ENCODE measurements around the gene LGALSL.
"Not testable (repeated sequence)": the region's sequence is repeated elsewhere in the genome, so short reads cannot be mapped to it uniquely, and the experiment has no call there.

LGALSL gene

DNA sequence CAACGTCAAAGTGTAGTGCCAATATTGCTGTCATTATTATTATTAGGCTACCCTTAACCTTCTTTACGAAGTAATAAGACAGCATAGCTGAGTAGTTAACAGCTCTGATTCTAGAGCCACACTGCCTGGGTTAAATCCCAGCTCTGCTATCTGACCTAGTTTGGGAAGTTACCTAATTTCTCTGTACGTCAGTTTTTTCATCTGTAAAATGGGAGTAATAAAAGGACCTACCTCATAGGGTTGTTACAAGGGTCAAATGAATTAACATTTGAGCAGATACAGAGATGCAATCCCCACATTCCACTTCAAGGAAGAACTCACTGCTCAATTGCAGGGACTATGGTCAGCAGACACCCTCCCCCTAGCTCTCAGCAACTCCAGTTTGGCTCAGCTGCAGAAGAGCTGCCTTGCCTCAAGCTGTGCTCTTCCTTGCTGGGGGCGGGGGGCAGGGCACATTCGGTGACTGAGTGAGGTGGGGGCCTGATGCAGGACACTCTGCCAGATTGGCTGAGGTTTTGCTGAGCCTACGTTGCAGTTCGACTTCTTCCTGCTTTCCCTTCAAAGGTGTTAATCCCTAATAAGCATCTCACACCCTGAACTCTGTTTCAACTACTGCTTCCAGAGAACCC is 11.0 kb upstream of the LGALSL start:
- no peak for DNase-seq

DNA sequence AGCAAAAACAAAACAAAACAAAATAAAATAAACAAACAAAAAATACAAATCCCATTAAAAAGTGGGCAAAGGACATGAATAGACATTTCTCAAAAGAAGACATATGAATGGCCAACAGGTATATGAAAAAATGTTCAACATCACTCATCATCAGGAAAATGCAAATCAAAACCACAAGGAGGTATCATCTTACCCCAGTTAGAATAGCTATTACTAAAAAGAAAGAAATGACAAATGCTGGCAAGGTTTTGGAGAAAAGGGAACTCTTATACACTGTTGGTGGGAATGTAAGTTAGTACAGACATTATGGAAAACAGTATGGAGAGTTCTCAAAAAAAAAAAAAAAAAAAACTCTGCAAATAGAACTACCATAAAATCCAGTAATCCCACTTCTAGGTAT is 8.0 kb upstream of the LGALSL start:
- not testable (repeated sequence) for DNase-seq

DNA sequence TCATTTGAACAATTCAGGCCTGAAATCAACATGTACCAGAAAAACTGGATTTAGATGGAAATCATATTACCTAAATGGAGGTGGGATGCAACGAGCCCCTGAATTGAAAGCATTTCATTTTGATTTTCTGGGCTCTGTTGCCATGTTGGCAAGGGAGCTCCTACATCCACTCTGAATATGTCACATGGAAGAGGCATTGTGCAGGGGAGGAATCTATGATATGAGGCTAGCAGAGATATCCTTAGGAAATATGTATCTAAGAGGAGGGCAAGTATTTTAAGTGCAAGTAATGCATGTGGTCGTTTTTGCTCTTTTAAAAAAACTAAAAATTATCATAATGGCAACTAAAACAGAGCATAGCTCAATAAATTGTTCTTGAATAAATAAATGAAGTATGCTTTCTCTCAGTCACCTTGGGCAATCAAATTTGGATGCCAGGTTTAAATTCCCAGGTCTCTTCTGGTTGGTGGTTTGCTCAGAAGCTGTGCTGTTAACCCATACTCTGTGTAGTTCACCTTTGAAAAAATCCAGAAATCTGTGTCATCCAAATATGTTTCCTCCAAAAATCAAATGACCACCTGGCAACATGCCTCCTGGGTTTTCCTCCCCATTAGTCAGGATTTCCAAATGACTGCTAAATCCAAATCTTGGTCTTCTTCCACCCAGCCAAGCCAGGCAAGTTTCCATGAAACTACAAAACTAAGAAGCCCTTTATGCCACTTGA is 6.5 kb upstream of the LGALSL start:
- no peak for DNase-seq

DNA sequence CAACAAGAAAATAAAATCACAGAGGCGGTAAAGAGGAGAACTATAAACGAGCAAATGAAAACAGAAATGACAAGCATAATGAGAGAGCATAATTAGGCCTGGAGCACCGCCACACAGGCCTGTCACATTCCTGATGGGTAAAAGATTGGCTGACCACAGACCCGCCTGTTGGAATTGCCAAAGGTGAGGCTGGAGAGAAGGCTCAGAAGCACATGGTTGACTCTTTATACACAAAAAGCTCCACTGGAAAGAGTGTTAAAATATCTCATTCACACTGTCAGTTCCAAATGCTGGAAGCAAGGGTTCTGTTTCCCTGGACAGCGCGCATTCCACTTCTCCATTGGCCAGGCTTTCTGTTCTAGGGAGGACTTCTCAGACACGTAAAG is 5.9 kb upstream of the LGALSL start:
- DNase-seq: no peak

DNA sequence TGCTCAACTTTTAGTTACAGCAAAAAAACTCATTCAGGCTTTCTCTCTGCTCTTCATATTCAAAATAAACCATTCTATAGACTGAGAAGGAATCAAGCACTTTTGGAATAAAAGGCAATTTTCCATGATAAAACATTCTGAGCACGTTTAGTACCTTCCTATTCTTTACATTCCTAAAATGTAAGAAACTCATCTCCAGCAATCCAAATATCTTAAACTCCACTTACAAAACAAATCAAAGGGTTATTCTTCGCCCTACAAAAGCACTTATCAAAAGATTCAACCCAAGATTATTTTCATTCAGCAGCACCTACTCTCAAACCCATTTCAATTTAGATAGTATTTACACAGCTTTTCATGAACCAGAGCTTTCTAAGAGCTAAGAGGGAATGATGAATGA is 2.9 kb upstream of the LGALSL start:
- no peak for DNase-seq

DNA sequence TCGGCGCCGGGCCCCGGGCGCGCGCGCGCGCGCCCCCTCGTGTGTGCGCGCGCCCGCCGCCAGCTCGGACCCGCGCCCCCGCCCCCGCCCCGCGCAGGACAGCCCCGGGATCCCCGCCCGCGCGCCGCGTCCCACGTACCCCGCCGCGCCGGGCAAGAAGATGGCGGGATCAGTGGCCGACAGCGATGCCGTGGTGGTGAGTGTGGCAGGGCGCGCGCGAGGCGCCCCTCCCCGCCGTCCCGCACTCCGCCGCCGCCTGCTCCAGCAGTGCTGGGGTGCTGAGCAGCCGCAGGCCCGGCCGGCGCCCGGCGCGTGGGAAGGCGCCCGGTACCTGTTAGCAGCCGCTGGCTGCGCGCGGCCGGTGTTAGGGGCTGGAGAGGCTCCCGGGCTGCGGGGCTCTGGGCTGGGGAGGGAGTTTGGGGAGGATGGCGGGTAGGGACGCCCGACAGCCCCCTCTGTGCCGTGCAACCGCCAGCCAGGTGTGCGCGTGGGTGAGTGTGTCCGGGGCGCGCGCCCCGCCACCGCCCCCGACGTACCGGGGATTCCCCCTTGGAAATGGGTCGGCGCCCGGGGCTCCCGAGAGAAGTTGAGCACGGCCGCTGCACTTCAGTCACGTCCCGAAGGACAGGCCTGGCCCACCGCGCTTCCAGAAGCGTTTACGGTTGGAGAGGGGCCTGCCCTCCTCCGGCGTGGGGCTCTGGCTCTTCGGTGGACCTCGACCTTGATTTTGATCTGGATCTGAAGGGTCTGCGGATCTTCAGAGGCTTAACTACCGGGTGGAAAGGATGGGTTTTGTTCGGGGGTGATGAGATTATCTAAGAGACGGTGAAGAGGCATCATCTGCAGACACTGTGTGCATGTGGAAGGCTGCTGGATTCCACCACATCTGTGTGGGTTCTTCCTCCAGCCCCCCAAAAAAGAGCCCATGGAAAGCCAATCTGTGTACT is 697 bp downstream of the LGALSL start:
- peak; percentile 18 for DNase-seq

DNA sequence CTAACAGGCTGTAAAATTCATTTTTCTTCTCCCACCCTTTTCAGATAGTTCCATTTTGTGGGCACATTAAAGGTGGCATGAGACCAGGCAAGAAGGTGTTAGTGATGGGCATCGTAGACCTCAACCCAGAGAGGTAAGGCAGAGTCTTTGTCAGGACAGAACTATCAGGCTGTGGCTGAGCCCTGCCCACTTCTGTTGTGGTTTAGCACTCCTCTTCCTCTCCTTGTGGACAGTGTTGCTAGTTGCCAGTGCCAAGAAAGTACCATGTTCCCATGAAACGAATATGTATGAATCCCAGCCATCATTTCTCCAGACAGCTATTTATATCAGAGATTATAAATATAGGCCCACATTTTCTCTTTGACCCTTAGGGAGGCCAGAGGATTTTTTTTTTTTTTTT is 1.6 kb downstream of the LGALSL start:
- DNase-seq: no peak

DNA sequence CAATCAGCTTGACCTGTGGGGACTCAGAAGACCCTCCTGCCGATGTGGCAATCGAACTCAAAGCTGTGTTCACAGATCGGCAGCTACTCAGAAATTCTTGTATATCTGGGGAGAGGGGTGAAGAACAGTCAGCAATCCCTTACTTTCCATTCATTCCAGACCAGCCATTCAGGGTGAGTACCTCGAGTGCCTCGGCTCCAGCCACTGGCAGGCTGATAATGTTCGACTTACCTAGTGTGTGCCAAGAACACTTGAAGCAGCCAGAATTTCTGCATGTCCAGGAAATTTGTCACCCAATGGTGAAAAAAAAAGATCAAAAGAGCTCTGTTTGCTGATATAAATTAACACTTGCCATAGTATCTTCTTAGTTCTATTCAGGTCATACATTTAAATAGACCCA is 2.3 kb downstream of the LGALSL start:
- DNase-seq: no peak

DNA sequence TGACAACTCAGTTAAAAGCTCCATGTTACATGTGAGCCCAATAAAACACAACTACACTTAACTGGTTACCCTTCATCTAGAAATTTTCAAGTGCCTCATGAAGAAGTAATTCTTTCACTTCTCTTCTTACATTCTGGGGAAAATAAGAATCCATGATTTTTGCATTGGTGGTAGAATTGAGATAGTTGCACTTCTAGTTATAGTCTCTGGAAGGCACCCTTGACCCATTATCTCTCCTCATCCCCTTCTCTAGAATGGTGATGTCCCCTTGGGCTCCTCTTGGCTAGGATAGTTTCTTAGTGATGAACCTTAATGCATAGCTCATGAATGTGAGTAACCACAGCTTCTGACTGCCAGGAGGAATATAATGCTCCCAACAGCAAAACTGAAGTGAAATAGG is 3.6 kb downstream of the LGALSL start:
- no peak for DNase-seq

DNA sequence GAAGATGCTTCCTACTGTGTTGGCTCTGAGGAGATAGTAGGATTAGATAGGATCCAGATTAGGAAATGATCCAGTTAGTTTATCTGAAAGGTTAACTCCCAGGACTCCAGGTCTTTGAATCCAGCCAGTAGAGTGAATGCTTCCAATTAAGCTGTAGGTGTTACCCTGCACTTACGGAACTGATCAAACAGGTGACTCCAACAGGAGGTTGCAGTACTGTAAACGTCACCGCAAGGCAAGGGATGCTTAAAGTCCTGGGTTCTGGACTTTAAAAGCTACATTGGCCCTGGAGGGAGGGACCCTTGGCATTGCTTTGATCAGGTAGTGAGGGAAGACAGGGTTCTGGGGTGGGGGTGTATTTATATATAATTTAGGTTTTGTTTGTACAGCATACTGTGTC is 5.6 kb downstream of the LGALSL start:
- DNase-seq: no peak

DNA sequence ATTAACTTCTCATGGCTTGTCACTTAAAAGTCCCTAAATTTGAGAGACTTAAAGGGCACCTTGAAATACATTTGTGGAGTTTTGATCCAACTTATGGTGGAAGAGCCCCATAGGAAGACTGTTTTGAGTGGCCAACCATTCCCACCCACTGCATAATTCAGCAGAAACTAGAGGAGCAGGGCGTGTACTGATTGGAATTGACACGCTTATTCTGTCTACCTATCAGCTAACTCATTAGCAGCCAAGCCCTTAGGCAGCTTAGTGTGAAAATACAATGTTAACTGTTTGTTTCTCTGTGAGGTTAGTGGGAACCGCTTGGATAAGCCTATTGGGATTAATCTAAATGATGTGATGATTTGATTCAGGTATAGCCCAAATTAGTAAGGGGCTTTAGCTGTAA is 6.4 kb downstream of the LGALSL start:
- no peak for DNase-seq

DNA sequence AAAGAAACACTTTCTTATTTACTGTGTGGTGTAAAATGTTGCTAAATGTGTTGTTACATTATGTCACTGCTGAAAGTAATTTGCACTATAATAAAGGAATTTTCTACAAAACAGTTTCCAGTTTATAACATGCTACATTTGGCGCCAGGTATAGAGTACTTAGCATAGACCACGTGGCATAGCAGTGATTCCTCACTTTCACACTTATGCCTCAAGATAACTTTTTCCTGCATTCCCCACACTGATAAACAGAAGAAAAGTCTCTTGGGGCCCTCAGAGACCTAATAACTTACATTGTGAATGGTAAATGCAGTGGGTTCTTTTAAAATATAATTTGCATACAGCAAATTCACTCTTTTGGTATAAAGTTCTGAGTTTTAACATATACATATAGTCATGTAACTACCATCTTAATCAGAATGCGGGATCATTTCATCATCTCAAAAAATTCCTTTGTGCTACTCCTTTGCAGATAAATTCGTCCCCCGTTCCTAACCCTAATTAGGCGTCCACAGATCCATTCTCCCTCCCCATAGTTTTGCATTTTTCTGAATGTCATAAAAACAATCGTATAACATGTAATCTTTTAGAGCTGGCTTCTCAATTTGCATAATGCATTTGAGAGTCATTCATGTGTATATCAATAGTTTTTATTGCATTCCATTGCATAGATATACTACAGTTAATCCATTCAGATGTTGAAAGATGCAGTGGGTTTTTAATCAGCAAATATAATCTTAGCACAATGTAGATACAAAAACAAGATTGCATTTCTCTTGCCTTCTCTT is 7.5 kb downstream of the LGALSL start:
- no peak for DNase-seq

DNA sequence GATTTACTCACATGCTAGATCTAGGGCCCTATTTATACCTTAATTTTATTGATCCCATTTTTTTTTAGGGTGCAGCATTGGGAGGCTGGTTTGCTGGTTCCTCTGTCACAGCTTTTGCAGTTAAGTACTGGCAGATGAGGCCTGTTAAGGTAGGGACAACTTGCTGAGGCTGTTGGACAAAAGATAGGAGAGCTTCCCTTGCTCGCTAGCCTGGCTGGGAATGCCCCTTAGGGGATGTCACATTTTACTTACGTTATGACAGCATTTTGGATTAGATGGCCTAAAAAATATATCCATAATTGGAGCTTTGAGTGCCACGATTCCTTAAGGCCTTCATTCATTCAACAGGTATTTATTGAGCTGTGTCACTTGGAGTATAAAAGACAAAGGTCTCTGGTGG is 8.2 kb downstream of the LGALSL start:
- DNase-seq: no peak

DNA sequence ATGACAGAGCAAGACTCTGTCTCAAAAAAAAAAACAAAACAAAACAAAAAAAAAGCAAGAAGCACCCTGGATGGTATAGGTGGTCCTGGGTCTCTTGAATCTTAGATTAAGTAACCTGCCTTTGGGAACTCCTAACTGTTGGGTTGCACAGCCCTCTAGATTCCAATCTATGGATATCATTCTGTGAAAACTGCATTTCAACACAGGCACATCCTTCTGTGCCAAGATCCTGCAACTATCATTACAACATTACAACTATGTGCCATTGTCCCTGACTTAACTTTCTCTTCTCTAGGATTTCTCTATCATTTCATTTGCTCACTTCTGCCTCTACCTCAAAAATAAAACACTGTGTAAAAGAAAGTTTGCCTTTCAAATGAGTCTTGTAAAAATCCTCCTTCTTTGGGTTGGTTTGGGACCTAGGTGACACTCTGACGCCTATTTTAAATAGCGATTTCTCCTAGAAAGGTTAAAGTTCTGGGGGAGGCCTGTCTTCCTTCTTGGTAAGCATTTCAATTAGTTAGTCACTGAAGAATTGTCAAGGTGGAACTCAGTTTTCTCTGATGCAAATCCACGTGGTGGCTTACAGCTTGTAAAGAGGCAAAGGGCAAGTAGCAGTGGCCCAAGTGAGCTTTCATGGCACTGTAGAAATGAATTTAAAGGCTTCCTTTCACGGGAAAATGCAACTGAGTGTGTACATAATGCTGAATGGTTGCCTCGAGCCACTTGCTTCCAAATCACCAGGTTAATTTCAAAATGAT is 9.2 kb downstream of the LGALSL start:
- DNase-seq: no peak

DNA sequence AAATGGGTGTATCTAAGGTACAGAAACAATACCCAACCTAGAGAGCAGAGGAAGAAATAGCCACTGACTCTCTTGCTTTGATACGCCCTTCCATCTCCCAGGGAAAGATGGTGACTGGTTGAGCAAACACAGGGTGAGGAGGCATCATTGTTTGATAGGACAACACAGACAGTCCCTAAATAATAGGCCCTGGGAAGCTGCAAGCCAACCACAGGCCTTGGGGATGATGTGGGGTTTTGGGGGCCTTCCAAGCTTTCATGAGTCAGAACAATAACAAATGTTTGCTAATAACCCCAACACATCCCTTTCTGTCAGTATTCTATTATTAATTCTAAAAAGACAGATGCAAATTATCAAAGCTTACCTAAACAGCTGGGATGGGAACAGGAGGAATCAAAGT is 9.8 kb downstream of the LGALSL start:
- no peak for DNase-seq

DNA sequence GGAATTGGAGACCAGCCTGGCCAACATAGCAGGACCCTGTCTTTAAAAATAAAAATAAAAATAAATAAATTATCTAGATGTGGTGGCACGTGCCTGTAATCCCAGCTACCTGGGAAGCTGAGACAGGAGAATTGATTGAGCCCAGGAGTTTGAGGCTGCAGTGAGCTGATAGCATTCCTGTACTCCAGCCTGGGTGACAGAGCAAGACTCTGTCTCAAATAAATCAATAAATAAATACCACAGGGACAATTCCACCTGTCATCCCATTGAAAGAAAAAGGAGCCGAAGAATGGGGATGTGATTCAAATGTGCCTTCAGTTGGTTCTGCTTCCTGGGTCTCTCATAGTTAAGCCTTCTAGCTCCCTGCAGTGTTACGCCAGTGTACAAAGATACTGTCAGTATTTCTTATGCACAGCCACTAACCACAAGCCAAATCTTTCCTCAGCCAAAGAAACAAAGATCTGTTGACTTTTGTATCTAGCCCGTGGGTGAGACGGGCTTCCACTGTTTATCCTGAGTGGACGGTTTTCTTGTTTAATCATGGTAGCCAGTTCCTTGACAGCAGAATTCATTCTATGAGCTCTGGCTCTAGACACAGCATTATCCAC is 12.6 kb downstream of the LGALSL start:
- no peak for DNase-seq

DNA sequence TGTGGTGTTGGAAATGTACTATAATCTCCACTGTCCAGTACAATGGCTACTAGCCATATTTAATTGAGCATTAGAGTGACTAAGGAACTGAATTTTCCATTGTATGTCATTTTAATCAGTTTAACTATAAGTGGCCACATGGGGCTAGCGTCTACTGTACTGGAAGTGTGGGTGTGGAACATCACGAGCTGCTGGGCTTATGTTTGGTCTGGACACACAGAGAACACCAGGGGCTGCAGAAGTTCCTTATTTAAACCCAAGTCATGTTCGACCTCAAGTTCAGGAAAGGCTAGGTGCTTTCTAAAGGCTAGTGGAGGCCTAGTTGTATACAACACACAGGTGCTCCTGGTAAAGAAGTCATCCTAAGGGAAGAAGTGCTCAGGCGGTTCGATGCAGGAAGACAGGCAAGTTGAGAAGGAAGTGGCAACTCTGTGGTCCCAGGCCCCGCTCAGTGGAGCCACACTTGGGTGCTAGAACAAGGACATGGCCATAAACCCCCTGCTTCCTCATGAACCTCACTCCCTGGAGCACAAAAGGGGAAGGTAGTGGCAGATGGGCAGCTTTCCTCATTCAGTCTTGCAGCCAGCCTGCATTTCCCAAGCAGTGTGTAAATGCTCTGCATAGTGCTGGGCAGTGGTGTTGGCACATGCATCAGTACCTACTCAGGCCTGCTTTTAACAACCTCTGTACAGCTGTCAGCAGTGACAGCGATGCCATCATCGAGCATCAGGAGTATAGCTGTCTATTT is 13.3 kb downstream of the LGALSL start:
- no peak for DNase-seq

DNA sequence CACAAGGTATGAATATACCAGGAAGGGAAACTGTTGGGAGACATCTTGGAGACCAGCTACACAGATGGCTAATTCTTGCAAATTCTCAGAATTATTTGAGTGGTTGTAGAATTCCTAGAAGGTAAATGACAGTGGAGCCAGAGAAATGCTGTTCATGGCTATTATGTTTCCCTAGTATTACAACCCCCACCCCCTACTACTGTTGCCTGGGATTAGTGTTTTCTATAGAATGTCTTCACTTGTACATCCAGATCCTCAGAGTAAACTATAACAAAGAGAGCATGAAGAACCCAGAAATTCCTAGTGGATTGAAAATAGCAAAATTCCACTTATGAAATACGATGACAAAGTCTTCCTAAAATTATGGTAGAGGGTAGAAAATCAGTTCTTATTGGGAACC is 15.3 kb downstream of the LGALSL start:
- DNase-seq: no peak

DNA sequence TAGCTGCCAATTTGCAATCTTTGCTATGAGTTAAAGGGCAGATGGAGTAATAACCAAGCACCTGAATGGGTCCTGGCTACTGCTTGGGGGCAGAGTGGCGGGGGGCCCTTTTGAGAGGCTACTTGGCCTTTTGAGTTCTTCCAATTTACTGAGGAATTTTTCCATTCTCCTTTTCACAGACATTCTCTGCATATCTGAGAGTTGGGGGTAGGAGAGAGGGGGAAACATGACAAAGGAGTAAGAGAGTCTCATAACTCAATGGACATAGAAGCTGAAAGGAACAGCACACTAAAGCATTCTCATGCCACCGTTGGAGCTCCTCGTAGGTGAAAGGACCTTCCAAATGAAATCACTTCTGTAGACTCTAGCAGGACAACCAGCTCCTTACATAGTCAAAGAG is 16.1 kb downstream of the LGALSL start:
- no peak for DNase-seq

DNA sequence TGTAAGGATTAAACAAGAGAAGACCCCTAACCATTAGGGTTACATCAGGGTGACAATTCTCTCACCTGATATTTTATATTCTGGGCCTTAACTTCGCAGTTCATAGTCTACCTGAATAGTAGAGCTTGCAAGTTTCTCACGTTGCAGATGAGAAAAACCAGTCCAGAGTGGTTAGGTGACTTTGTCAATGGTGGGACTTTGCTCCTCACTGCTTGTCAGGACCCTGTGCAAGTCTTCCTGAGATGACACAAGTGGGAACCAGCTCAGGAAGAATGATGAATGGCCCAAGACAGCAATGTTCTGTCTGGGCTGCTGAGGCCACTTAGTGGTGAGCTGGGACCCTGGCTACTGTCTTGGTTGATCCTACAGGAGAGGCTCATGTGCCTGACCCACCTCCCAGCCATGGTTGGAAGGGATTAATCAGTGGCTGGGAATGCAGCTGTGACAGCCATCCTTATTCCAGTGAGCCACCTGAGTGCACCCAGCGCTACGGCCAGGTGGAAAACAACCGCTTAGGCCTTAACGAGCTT is 16.9 kb downstream of the LGALSL start:
- DNase-seq: no peak

DNA sequence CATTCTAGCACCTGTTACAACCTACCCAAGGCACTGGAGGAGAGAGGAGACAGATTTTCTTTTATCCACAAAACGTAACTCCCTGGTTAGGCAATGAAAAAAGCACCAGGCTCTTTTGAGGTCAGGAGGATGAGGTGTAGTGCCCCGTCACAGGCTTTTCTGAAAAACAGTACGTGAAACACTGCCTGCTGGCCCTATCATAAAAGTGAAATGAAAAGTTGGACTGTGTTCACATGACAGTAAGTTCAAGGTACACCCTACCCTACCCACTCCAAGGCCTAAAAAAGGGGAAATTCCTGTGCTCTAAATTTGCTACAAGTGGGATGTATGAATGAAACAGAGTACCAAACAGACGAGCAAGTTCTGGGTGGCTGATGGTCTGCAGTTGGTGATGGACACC is 17.6 kb downstream of the LGALSL start:
- DNase-seq: no peak

Measured in effector CD8-positive, alpha-beta T cell (primary cell).